Keratinocyte (primary cell): ENCODE results near the gene UNC13C.

ENCODE experiments used
- EZH2 ChIP-seq: IDR thresholded peaks from one replicate; pipeline ENCODE4 v1.6.1; 2012; ENCODE audit warnings: inconsistent platforms, mild to moderate bottlenecking, low read length, moderate library complexity
- TF ChIP-seq, protein P1 (sequence below), 3 experiments: IDR thresholded peaks in 1 of 3; conservative IDR thresholded peaks in 1 of 3; optimal IDR thresholded peaks in 1 of 3; 2 replicates in 2 of 3; 3 replicates in 1 of 3; pipeline versions ENCODE3 to v1.5.1; 2011; ENCODE audit warnings: low read length in 3 of 3, mild to moderate bottlenecking in 3 of 3, moderate library complexity in 2 of 3, control low read depth in 1 of 3, inconsistent platforms in 1 of 3; ENCODE audit not compliant: insufficient read depth in 2 of 3; ENCODE audit errors: extremely low read depth in 1 of 3

DNA sequence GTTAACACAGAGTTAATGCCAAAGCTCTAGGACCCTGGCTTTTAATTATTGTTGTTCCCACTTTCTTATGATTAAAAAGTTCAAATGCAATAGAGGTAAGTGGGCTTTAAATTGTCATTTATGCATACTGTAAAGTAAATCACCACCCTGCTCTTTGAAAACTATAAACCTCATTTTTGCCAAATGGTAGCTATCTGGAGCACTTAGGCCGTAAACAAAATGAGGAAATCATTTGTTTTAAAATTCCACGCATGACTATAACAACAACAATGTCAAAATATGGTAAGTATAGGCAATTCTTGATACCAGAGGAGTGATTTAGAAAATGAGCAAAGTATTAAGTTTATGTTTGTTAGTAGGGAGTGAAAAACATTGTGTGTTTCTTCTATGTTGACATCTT lies 1.8 kb downstream of the UNC13C start:
- TF ChIP-seq, protein P1, sequence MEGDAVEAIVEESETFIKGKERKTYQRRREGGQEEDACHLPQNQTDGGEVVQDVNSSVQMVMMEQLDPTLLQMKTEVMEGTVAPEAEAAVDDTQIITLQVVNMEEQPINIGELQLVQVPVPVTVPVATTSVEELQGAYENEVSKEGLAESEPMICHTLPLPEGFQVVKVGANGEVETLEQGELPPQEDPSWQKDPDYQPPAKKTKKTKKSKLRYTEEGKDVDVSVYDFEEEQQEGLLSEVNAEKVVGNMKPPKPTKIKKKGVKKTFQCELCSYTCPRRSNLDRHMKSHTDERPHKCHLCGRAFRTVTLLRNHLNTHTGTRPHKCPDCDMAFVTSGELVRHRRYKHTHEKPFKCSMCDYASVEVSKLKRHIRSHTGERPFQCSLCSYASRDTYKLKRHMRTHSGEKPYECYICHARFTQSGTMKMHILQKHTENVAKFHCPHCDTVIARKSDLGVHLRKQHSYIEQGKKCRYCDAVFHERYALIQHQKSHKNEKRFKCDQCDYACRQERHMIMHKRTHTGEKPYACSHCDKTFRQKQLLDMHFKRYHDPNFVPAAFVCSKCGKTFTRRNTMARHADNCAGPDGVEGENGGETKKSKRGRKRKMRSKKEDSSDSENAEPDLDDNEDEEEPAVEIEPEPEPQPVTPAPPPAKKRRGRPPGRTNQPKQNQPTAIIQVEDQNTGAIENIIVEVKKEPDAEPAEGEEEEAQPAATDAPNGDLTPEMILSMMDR (optimal IDR thresholded peaks at IDR 0.05 in 1 of 3, IDR thresholded peaks at IDR 0.05 in 1 of 3, conservative IDR thresholded peaks at IDR 0.05 in 1 of 3; ENCODE audit: extremely low read depth in 1 of 3, insufficient read depth in 2 of 3, low read length in 3 of 3), result no peak
- no peak for TF ChIP-seq EZH2
